ENCODE measurements around the gene TBC1D1.

GRCh38 chr4:37960098-37960497 lies 69.2 kb downstream of the TBC1D1 start, which contains the start of gene PTTG2:
- TF ChIP-seq, protein P1, sequence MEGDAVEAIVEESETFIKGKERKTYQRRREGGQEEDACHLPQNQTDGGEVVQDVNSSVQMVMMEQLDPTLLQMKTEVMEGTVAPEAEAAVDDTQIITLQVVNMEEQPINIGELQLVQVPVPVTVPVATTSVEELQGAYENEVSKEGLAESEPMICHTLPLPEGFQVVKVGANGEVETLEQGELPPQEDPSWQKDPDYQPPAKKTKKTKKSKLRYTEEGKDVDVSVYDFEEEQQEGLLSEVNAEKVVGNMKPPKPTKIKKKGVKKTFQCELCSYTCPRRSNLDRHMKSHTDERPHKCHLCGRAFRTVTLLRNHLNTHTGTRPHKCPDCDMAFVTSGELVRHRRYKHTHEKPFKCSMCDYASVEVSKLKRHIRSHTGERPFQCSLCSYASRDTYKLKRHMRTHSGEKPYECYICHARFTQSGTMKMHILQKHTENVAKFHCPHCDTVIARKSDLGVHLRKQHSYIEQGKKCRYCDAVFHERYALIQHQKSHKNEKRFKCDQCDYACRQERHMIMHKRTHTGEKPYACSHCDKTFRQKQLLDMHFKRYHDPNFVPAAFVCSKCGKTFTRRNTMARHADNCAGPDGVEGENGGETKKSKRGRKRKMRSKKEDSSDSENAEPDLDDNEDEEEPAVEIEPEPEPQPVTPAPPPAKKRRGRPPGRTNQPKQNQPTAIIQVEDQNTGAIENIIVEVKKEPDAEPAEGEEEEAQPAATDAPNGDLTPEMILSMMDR (IDR thresholded peaks at IDR 0.05 in 4 of 5, conservative IDR thresholded peaks at IDR 0.05 in 1 of 5), result no peak
- TF ChIP-seq POLR2A (IDR thresholded peaks at IDR 0.05), result no peak
